Naive B cell (primary cell): ENCODE results near the gene COL19A1. TPM values are rescaled to one million over a fixed set of nuclear protein-coding genes. Genes with fewer than 3 reads are reported as not detected.
"Not testable (repeated sequence)": the region's sequence is repeated elsewhere in the genome, so short reads cannot be mapped to it uniquely, and the experiment has no call there.

Source experiments
- ATAC-seq, 2 donors: fragments of 150-1000 bp; cut with Tn5 transposase; 2 replicates each; pipeline ENCODE4 v1.10.0; 2021; ENCODE audit warnings: low read depth in 2 of 2, mild to moderate bottlenecking in 2 of 2, moderate library complexity in 2 of 2
- DNase-seq: peaks from one replicate; pipeline ENCODE4 v3.0.0; 2022
- H3K27ac Mint-ChIP-seq, 6 donors: one replicate each; pipeline ENCODE4 v1.8.0; 2020 to 2022; ENCODE audit warnings: mild to moderate bottlenecking in 6 of 6, mixed read lengths in 6 of 6, moderate library complexity in 5 of 6, inconsistent platforms in 2 of 6
- H3K27me3 Mint-ChIP-seq, 3 donors: one replicate each; pipeline ENCODE4 v1.8.0; 2021 to 2022; ENCODE audit warnings: mixed read lengths in 3 of 3, mild to moderate bottlenecking in 1 of 3
- H3K36me3 Mint-ChIP-seq, 2 donors: one replicate each; pipeline ENCODE4 v1.8.0; 2020 to 2022; ENCODE audit warnings: mixed read lengths in 2 of 2, inconsistent platforms in 1 of 2, mild to moderate bottlenecking in 1 of 2
- H3K4me1 Mint-ChIP-seq, 3 donors: one replicate each; pipeline ENCODE4 v1.8.0; 2020 to 2022; ENCODE audit warnings: mixed read lengths in 3 of 3, inconsistent platforms in 1 of 3, mild to moderate bottlenecking in 1 of 3, moderate library complexity in 1 of 3
- H3K4me3 Mint-ChIP-seq, 8 donors: one replicate each; pipeline ENCODE4 v1.8.0; 2020 to 2022; ENCODE audit warnings: mild to moderate bottlenecking in 8 of 8, mixed read lengths in 8 of 8, moderate library complexity in 8 of 8, inconsistent platforms in 2 of 8
- H3K9me3 Mint-ChIP-seq, 7 donors: one replicate each; pipeline ENCODE4 v1.8.0; 2020 to 2022; ENCODE audit warnings: mixed read lengths in 7 of 7, mild to moderate bottlenecking in 5 of 7, inconsistent platforms in 2 of 7, moderate library complexity in 1 of 7
- polyA plus RNA-seq, 6 donors: library from polyadenylated mRNA; unstranded; fragments of 300-500 nt; fragmentation: Illumina TruSeq; gene quantifications; one replicate each; pipeline ENCODE4 v1.2.3, GENCODE V29; 2021; ENCODE audit warnings: low read depth in 6 of 6

The COL19A1 gene
- polyA plus RNA-seq, 6 donors from 2014 or later, result 14.1 to 47.3 (median 31.9) TPM

GRCh38 chr6:69921611-69922010 is 55.3 kb downstream of the COL19A1 start:
- H3K27ac Mint-ChIP-seq, ATAC-seq, DNase-seq, H3K27me3 Mint-ChIP-seq, H3K4me3 Mint-ChIP-seq: not testable (repeated sequence)
- peaks cover 4 to 37% (median 13%) of the 10 kb centered on the region in 7 donors for H3K9me3 Mint-ChIP-seq
- peaks cover 17 to 36% of the 10 kb centered on the region in 2 donors for H3K36me3 Mint-ChIP-seq
- H3K4me1 Mint-ChIP-seq, result peaks cover 14 to 44% (median 33%) of the 10 kb centered on the region in 3 donors

- ATAC-seq, result no peak
- Mint-ChIP-seq H3K36me3 (peaks cover 35 to 45% of the 10 kb centered on the region in 2 donors), H3K4me3 (no peak overlapping the region), H3K27ac (peak overlapping the region in 2 of 6 donors; percentile 49 to 61), H3K9me3 (peaks cover 0 to 43% (median 19%) of the 10 kb centered on the region in 7 donors), H3K27me3 (no peaks in the 10 kb centered on the region), H3K4me1 (peaks cover 4 to 21% (median 15%) of the 10 kb centered on the region in 3 donors)
- DNase-seq, result no peak
Observed at GRCh38 chr6:69926745-69927144, 60.4 kb downstream of the COL19A1 start.

GRCh38 chr6:69933239-69933638 is 66.9 kb downstream of the COL19A1 start:
- Mint-ChIP-seq H3K27me3 (no peaks in the 10 kb centered on the region), H3K4me3 (no peak overlapping the region), H3K4me1 (peaks cover 15 to 26% (median 17%) of the 10 kb centered on the region in 3 donors), H3K9me3 (no peaks in the 10 kb centered on the region), H3K27ac (peak overlapping the region; percentile 2 to 55 (median 16)), H3K36me3 (peaks cover 24 to 45% of the 10 kb centered on the region in 2 donors)
- DNase-seq (no peak), ATAC-seq (peak in 1 of 2 donors; percentile 28)

- peaks cover 10 to 55% of the 10 kb centered on the region in 2 donors for H3K36me3 Mint-ChIP-seq
Observed at GRCh38 chr6:69935079-69935478, 68.7 kb downstream of the COL19A1 start.

GRCh38 chr6:69936674-69937363 is 70.5 kb downstream of the COL19A1 start:
- no peak overlapping the region for H3K4me3 Mint-ChIP-seq
- H3K27me3 Mint-ChIP-seq, result no peaks in the 10 kb centered on the region
- H3K9me3 Mint-ChIP-seq, result no peaks in the 10 kb centered on the region
- DNase-seq (no peak), ATAC-seq (no peak)
- H3K27ac Mint-ChIP-seq, result peak overlapping the region in 2 of 6 donors; percentile 38 to 64
- peaks cover 14 to 26% (median 17%) of the 10 kb centered on the region in 3 donors for H3K4me1 Mint-ChIP-seq
- H3K36me3 Mint-ChIP-seq, result peaks cover 18 to 68% of the 10 kb centered on the region in 2 donors

More at GRCh38 chr6:69935079-69935478, 68.7 kb downstream of the COL19A1 start:
- DNase-seq (no peak), ATAC-seq (no peak)
- H3K27ac Mint-ChIP-seq, result peak overlapping the region in 5 of 6 donors; percentile 20 to 63 (median 38)
- no peaks in the 10 kb centered on the region for H3K27me3 Mint-ChIP-seq
- H3K4me3 Mint-ChIP-seq, result no peak overlapping the region
- peaks cover 11 to 26% (median 17%) of the 10 kb centered on the region in 3 donors for H3K4me1 Mint-ChIP-seq
- no peaks in the 10 kb centered on the region for H3K9me3 Mint-ChIP-seq

GRCh38 chr6:69937402-69938136 is 71.2 kb downstream of the COL19A1 start:
- DNase-seq (no peak), ATAC-seq (no peak)
- H3K9me3 Mint-ChIP-seq, result no peaks in the 10 kb centered on the region
- no peak overlapping the region for H3K4me3 Mint-ChIP-seq
- H3K27me3 Mint-ChIP-seq, result no peaks in the 10 kb centered on the region
- H3K36me3 Mint-ChIP-seq, result peaks cover 18 to 71% of the 10 kb centered on the region in 2 donors
- peaks cover 16 to 26% (median 16%) of the 10 kb centered on the region in 3 donors for H3K4me1 Mint-ChIP-seq
- H3K27ac Mint-ChIP-seq, result peak overlapping the region in 5 of 6 donors; percentile 22 to 89 (median 64)

GRCh38 chr6:69942485-69942884 is 76.1 kb downstream of the COL19A1 start:
- DNase-seq (no peak), ATAC-seq (no peak)
- Mint-ChIP-seq H3K9me3 (no peaks in the 10 kb centered on the region), H3K4me3 (no peak overlapping the region), H3K4me1 (peaks cover 23 to 25% (median 23%) of the 10 kb centered on the region in 3 donors), H3K27me3 (no peaks in the 10 kb centered on the region), H3K36me3 (peaks cover 26 to 63% of the 10 kb centered on the region in 2 donors), H3K27ac (peak overlapping the region in 1 of 6 donors; percentile 48)

GRCh38 chr6:69945192-69945591 is 78.8 kb downstream of the COL19A1 start:
- peaks cover 26 to 43% of the 10 kb centered on the region in 2 donors for H3K36me3 Mint-ChIP-seq
- DNase-seq (no peak), ATAC-seq (no peak)
- H3K4me1 Mint-ChIP-seq, result peaks cover 19 to 25% (median 23%) of the 10 kb centered on the region in 3 donors
- no peaks in the 10 kb centered on the region for H3K27me3 Mint-ChIP-seq
- H3K9me3 Mint-ChIP-seq, result no peaks in the 10 kb centered on the region
- no peak overlapping the region for H3K4me3 Mint-ChIP-seq
- H3K27ac Mint-ChIP-seq, result no peak overlapping the region

- DNase-seq (no peak), ATAC-seq (no peak)
- H3K36me3 Mint-ChIP-seq, result peaks cover 9 to 10% of the 10 kb centered on the region in 2 donors
- no peak overlapping the region for H3K4me3 Mint-ChIP-seq
- H3K4me1 Mint-ChIP-seq, result peaks cover 8 to 13% (median 9%) of the 10 kb centered on the region in 3 donors
- H3K27ac Mint-ChIP-seq, result no peak overlapping the region
- H3K27me3 Mint-ChIP-seq, result no peaks in the 10 kb centered on the region
- no peaks in the 10 kb centered on the region for H3K9me3 Mint-ChIP-seq
Observed at GRCh38 chr6:69948479-69949114, 82.2 kb downstream of the COL19A1 start.

GRCh38 chr6:69953491-69953890 is 87.1 kb downstream of the COL19A1 start:
- DNase-seq (no peak), ATAC-seq (no peak)
- peaks cover 0 to 15% of the 10 kb centered on the region in 2 donors for H3K36me3 Mint-ChIP-seq
- H3K4me1 Mint-ChIP-seq, result peaks cover 0 to 11% (median 4%) of the 10 kb centered on the region in 3 donors
- H3K27ac Mint-ChIP-seq, result peak overlapping the region in 1 of 6 donors; percentile 25
- H3K27me3 Mint-ChIP-seq, result no peaks in the 10 kb centered on the region
- no peak overlapping the region for H3K4me3 Mint-ChIP-seq
- no peaks in the 10 kb centered on the region for H3K9me3 Mint-ChIP-seq

GRCh38 chr6:69954733-69955132 is 88.4 kb downstream of the COL19A1 start:
- no peak overlapping the region for H3K4me3 Mint-ChIP-seq
- H3K27me3 Mint-ChIP-seq, result no peaks in the 10 kb centered on the region
- ATAC-seq, result no peak
- DNase-seq, result no peak
- H3K9me3 Mint-ChIP-seq, result no peaks in the 10 kb centered on the region
- H3K27ac Mint-ChIP-seq, result peak overlapping the region in 2 of 6 donors; percentile 6 to 54
- peaks cover 0 to 11% (median 4%) of the 10 kb centered on the region in 3 donors for H3K4me1 Mint-ChIP-seq
- peaks cover 0 to 19% of the 10 kb centered on the region in 2 donors for H3K36me3 Mint-ChIP-seq

GRCh38 chr6:69957985-69958559 is 91.7 kb downstream of the COL19A1 start:
- Mint-ChIP-seq H3K36me3 (peaks cover 10 to 37% of the 10 kb centered on the region in 2 donors), H3K27me3 (no peaks in the 10 kb centered on the region), H3K27ac (peak overlapping the region in 1 of 6 donors; percentile 70), H3K9me3 (no peaks in the 10 kb centered on the region), H3K4me1 (peaks cover 4 to 10% (median 4%) of the 10 kb centered on the region in 3 donors), H3K4me3 (no peak overlapping the region)
- ATAC-seq, result no peak
- no peak for DNase-seq

- H3K27ac Mint-ChIP-seq, result no peak overlapping the region
- no peaks in the 10 kb centered on the region for H3K9me3 Mint-ChIP-seq
- DNase-seq (no peak), ATAC-seq (no peak)
- peaks cover 3 to 4% (median 4%) of the 10 kb centered on the region in 3 donors for H3K4me1 Mint-ChIP-seq
- H3K27me3 Mint-ChIP-seq, result no peaks in the 10 kb centered on the region
- H3K4me3 Mint-ChIP-seq, result no peak overlapping the region
- peaks cover 15 to 41% of the 10 kb centered on the region in 2 donors for H3K36me3 Mint-ChIP-seq
Observed at GRCh38 chr6:69958978-69959377, 92.6 kb downstream of the COL19A1 start.
